ENCODE measurements around the gene PTGIR. TPM values are rescaled to one million over a fixed set of nuclear protein-coding genes. Genes with fewer than 3 reads are reported as not detected.

Gene PTGIR
- total RNA-seq, 4 donors from 2014 or later = 0.55 to 2.4 (median 2.2) TPM; not detected in 1

- TF ChIP-seq POLR2AphosphoS5 (IDR thresholded peaks at IDR 0.05) (no peak), CTCF (IDR thresholded peaks at IDR 0.05) (no peak), POLR2A (IDR thresholded peaks at IDR 0.05) (no peak), EP300 (IDR thresholded peaks at IDR 0.05; ENCODE audit: low read depth) (no peak)
- Histone ChIP-seq H3K27ac (peak within 1 kb of the TSS in 1 of 4 donors; percentile 30), H3K9me3 (no peaks in the 10 kb centered on the region), H3K27me3 (peaks cover 74% of the 10 kb centered on the region), H3K36me3 (no peaks in the 10 kb centered on the region), H3K4me3 (no peak within 1 kb of the TSS), H3K4me1 (peaks cover 9 to 43% (median 37%) of the 10 kb centered on the region in 4 donors)
- 28 to 39% methylated on average over 8 to 28 of the region's 34 CpGs for WGBS, 2 donors (ENCODE audit: low coverage in 1 of 2)
- intact Hi-C loops (cut with DNase I; ENCODE audit: low total_unique reads) = no loop called here
- in situ Hi-C loops (cut with MboI; ENCODE audit: low pct_ligation_motif_present in 1 of 4, low pct_unique_long_range_greater_than_20kb in 1 of 4, low sequenced_read_pairs in 3 of 4) = no loop called here
- no peak for DNase-seq
These were observed 11.3 kb upstream of the PTGIR start, which contains the start of gene GNG8 for GRCh38 chr19:46635920-46636761. GNG8 (minus strand) TSS chr19:46636202; CDS start chr19:46634682, 1,520 bp downstream.

GRCh38 chr19:46634656-46635218 lies 9.8 kb upstream of the PTGIR start:
- no peak for DNase-seq
- WGBS, 2 donors (ENCODE audit: low coverage in 1 of 2) = 3 to 13% methylated on average over 11 to 23 of the region's 23 CpGs
- H3K9me3 ChIP-seq = no peaks in the 10 kb centered on the region
- in situ Hi-C loops (cut with MboI; ENCODE audit: low pct_ligation_motif_present in 1 of 4, low pct_unique_long_range_greater_than_20kb in 1 of 4, low sequenced_read_pairs in 3 of 4) (no loop called here), intact Hi-C loops (cut with DNase I; ENCODE audit: low total_unique reads) (no loop called here)
- H3K27ac ChIP-seq = peak overlapping the region in 1 of 4 donors; percentile 30
- H3K27me3 ChIP-seq = peaks cover 60% of the 10 kb centered on the region
- H3K36me3 ChIP-seq = no peaks in the 10 kb centered on the region
- peak overlapping the region in 1 of 4 donors; percentile 44 for H3K4me3 ChIP-seq
- TF ChIP-seq CTCF (IDR thresholded peaks at IDR 0.05) (no peak), POLR2A (IDR thresholded peaks at IDR 0.05) (no peak), POLR2AphosphoS5 (IDR thresholded peaks at IDR 0.05) (no peak), EP300 (IDR thresholded peaks at IDR 0.05; ENCODE audit: low read depth) (no peak)
- peaks cover 9 to 38% (median 32%) of the 10 kb centered on the region in 4 donors for H3K4me1 ChIP-seq

- peak overlapping the region in 2 of 4 donors; percentile 13 to 44 for H3K4me3 ChIP-seq
- intact Hi-C loops (cut with DNase I; ENCODE audit: low total_unique reads) = no loop called here
- WGBS, 2 donors (ENCODE audit: low coverage in 1 of 2) = 13% methylated on average over 11 of the region's 38 CpGs; no CpG with 5 or more reads in 1 of the 2 donors
- TF ChIP-seq POLR2AphosphoS5 (IDR thresholded peaks at IDR 0.05) (peak in 1 of 3 donors; percentile 19), EP300 (IDR thresholded peaks at IDR 0.05; ENCODE audit: low read depth) (no peak)
- no peak overlapping the region for H3K27ac ChIP-seq
- no peaks in the 10 kb centered on the region for H3K9me3 ChIP-seq
- in situ Hi-C loops (cut with MboI; ENCODE audit: low pct_ligation_motif_present in 1 of 4, low pct_unique_long_range_greater_than_20kb in 1 of 4, low sequenced_read_pairs in 3 of 4) = no loop called here
- no peaks in the 10 kb centered on the region for H3K36me3 ChIP-seq
- DNase-seq = peak; percentile 97
- peaks cover 54% of the 10 kb centered on the region for H3K27me3 ChIP-seq
- H3K4me1 ChIP-seq = peaks cover 8 to 32% (median 26%) of the 10 kb centered on the region in 4 donors
These were observed 9.3 kb upstream of the PTGIR start for GRCh38 chr19:46634045-46634655.

GRCh38 chr19:46633130-46633529 lies 8.2 kb upstream of the PTGIR start:
- Histone ChIP-seq H3K27me3 (peaks cover 51% of the 10 kb centered on the region), H3K36me3 (no peaks in the 10 kb centered on the region), H3K4me1 (peaks cover 3 to 22% (median 17%) of the 10 kb centered on the region in 4 donors), H3K4me3 (no peak overlapping the region), H3K9me3 (no peaks in the 10 kb centered on the region), H3K27ac (no peak overlapping the region)
- 60 to 64% methylated on average over 2 to 3 of the region's 3 CpGs for WGBS, 2 donors (ENCODE audit: low coverage in 1 of 2)
- TF ChIP-seq EP300 (IDR thresholded peaks at IDR 0.05; ENCODE audit: low read depth) = no peak
- no peak for TF ChIP-seq POLR2A (IDR thresholded peaks at IDR 0.05)
- intact Hi-C loops (cut with DNase I; ENCODE audit: low total_unique reads) = no loop called here
- no peak for DNase-seq
- in situ Hi-C loops (cut with MboI; ENCODE audit: low pct_ligation_motif_present in 1 of 4, low pct_unique_long_range_greater_than_20kb in 1 of 4, low sequenced_read_pairs in 3 of 4) = no loop called here

- in situ Hi-C loops (cut with MboI; ENCODE audit: low pct_ligation_motif_present in 1 of 4, low pct_unique_long_range_greater_than_20kb in 1 of 4, low sequenced_read_pairs in 3 of 4) = no loop called here
- intact Hi-C loops (cut with DNase I; ENCODE audit: low total_unique reads) = no loop called here
- no peak overlapping the region for H3K27ac ChIP-seq
- H3K4me1 ChIP-seq = peaks cover 3 to 24% (median 16%) of the 10 kb centered on the region in 4 donors
- H3K9me3 ChIP-seq = no peaks in the 10 kb centered on the region
- WGBS, 2 donors (ENCODE audit: low coverage in 1 of 2) = 40 to 67% methylated on average over 2 to 6 of the region's 6 CpGs
- no peak for DNase-seq
- no peak for TF ChIP-seq POLR2A (IDR thresholded peaks at IDR 0.05)
- no peak for TF ChIP-seq CTCF (IDR thresholded peaks at IDR 0.05)
- no peak for TF ChIP-seq EP300 (IDR thresholded peaks at IDR 0.05; ENCODE audit: low read depth)
- TF ChIP-seq POLR2AphosphoS5 (IDR thresholded peaks at IDR 0.05) = no peak
- H3K4me3 ChIP-seq = no peak overlapping the region
- H3K36me3 ChIP-seq = no peaks in the 10 kb centered on the region
- peaks cover 41% of the 10 kb centered on the region for H3K27me3 ChIP-seq
These were observed 6.6 kb upstream of the PTGIR start for GRCh38 chr19:46631481-46631880.

All from transverse colon (tissue), 4 donors.